HCT116 (cell line): ENCODE results near the gene ACBD4. TPM values are rescaled to one million over a fixed set of nuclear protein-coding genes. Genes with fewer than 3 reads are reported as not detected.

Experiments
- ATAC-seq: fragments of 200-7000 bp; cut with Tn5 transposase; 2 replicates; pipeline ENCODE4 v1.9.1; 2020; ENCODE audit warnings: mild to moderate bottlenecking, moderate library complexity
- BruUV-seq: library from RNA; stranded (reverse); fragments of 400-500 nt; replicated peaks from 2 replicates; lab custom pipeline; 2021; lab: Mats Ljungman, UMichigan
- CTCF ChIA-PET: fragments of 300-600 bp; sonication (Branson Sonifier 250); formaldehyde crosslinking; loops from one replicate; lab custom pipeline; 2021; ENCODE audit warnings: antibody characterized with exemption; lab: Charles Lee
- POLR2A ChIA-PET: fragments of 300-600, 350-600 bp; sonication (Branson Sonifier 250); formaldehyde crosslinking; loops from one replicate; lab custom pipeline; 2021; ENCODE audit warnings: antibody characterized with exemption; lab: Charles Lee
- RAD21 ChIA-PET, 2 experiments: fragments of 300-600 bp; sonication (Branson Sonifier 250); formaldehyde crosslinking; loops; one replicate each; lab custom pipeline; 2023; ENCODE audit warnings: low total read pairs in 2 of 2; ENCODE audit not compliant: uncharacterized antibody in 2 of 2, unreplicated experiment in 2 of 2, low non-redundant PET in 1 of 2; lab: Charles Lee
- DNase-seq: peaks from one replicate; pipeline ENCODE4 v3.0.0-alpha.2; 2010; ENCODE audit warnings: low read depth, low spot score
- H2AFZ ChIP-seq: fragments of 200-600 bp; shearing (Covaris generic), sonication (generic); 2 replicates; pipeline ENCODE4 v1.6.1; 2017; ENCODE audit warnings: low read depth, mixed run types, mixed read lengths, antibody characterized with exemption, low read length; ENCODE audit not compliant: poor library complexity, severe bottlenecking
- H3K27ac ChIP-seq: 2 replicates; pipeline ENCODE4 v1.5.1; 2012; ENCODE audit warnings: low read depth, low read length
- H3K27me3 ChIP-seq: fragments of 200-600 bp; sonication (generic); 2 replicates; pipeline ENCODE4 v1.6.1; 2016; ENCODE audit warnings: mixed run types, low read length, mixed read lengths; ENCODE audit not compliant: insufficient read depth
- H3K36me3 ChIP-seq, 2 experiments: fragments of 200-500 bp in 1 of 2; fragments of 200-600 bp in 1 of 2; sonication (Bioruptor generic) in 1 of 2; sonication (generic) in 1 of 2; 2 replicates each; pipeline versions ENCODE4 v1.5.1 to v1.6.1; 2014 to 2016; ENCODE audit warnings: low read length in 2 of 2, inconsistent platforms in 1 of 2, mixed read lengths in 1 of 2, mixed run types in 1 of 2; ENCODE audit not compliant: insufficient read depth in 2 of 2, control insufficient read depth in 1 of 2
- H3K4me1 ChIP-seq, 2 experiments: fragments of 200-600 bp in 1 of 2; sonication (generic) in 1 of 2; 2 replicates each; pipeline versions ENCODE4 v1.5.1 to v1.6.1; 2012 to 2017; ENCODE audit warnings: low read length in 2 of 2, inconsistent platforms in 1 of 2, mild to moderate bottlenecking in 1 of 2, mixed read lengths in 1 of 2, mixed run types in 1 of 2, moderate library complexity in 1 of 2; ENCODE audit not compliant: insufficient read depth in 2 of 2, control insufficient read depth in 1 of 2
- H3K4me2 ChIP-seq: fragments of 200-600 bp; sonication (generic); 2 replicates; pipeline ENCODE4 v1.6.1; 2017; ENCODE audit warnings: mixed run types, low read length, mixed read lengths
- H3K4me3 ChIP-seq, 2 experiments: fragments of 200-600 bp in 1 of 2; sonication (generic) in 1 of 2; replicated peaks in 1 of 2; 2 replicates each; pipeline ENCODE4 v1.5.1; 2011 to 2016; ENCODE audit warnings: low read length in 2 of 2, control low read depth in 1 of 2, low read depth in 1 of 2, mild to moderate bottlenecking in 1 of 2, mixed read lengths in 1 of 2, mixed run types in 1 of 2
- H3K79me2 ChIP-seq: fragments of 200-600 bp; sonication (generic); 2 replicates; pipeline ENCODE4 v1.6.1; 2017; ENCODE audit warnings: mild to moderate bottlenecking, mixed run types, low read length, moderate library complexity, mixed read lengths; ENCODE audit not compliant: insufficient read depth
- H3K9ac ChIP-seq: fragments of 200-600 bp; sonication (generic); 2 replicates; pipeline ENCODE4 v1.6.1; 2016; ENCODE audit warnings: low read length, mixed read lengths
- H3K9me2 ChIP-seq: fragments of 200-600 bp; sonication (generic), shearing (Covaris generic); 2 replicates; pipeline ENCODE4 v1.6.1; 2017; ENCODE audit warnings: mixed run types, mild to moderate bottlenecking, moderate library complexity; ENCODE audit not compliant: insufficient read depth
- H3K9me3 ChIP-seq, 2 experiments: fragments of 200-500 bp in 1 of 2; fragments of 200-600 bp in 1 of 2; sonication (Bioruptor generic) in 1 of 2; sonication (generic) in 1 of 2; 2 replicates each; pipeline ENCODE4 v1.6.1; 2014 to 2017; ENCODE audit warnings: low read length in 2 of 2, mixed read lengths in 2 of 2, inconsistent platforms in 1 of 2, low read depth in 1 of 2, mild to moderate bottlenecking in 1 of 2, mixed run types in 1 of 2, moderate library complexity in 1 of 2; ENCODE audit not compliant: control insufficient read depth in 1 of 2, insufficient read depth in 1 of 2
- H4K20me1 ChIP-seq: fragments of 200-600 bp; sonication (generic), shearing (Covaris generic); 2 replicates; pipeline ENCODE4 v1.6.1; 2017; ENCODE audit warnings: mixed run types, mild to moderate bottlenecking, moderate library complexity; ENCODE audit not compliant: insufficient read depth
- ATF3 ChIP-seq: IDR thresholded peaks from 2 replicates; pipeline ENCODE4 v1.6.1; 2012
- CBX3 ChIP-seq: IDR thresholded peaks from 2 replicates; pipeline ENCODE4 v1.6.1; 2012; ENCODE audit warnings: low read depth
- ELF1 ChIP-seq: IDR thresholded peaks from 2 replicates; pipeline ENCODE4 v1.6.1; 2012; ENCODE audit warnings: low read depth, borderline replicate concordance
- EZH2phosphoT487 ChIP-seq: fragments of 200-600 bp; IDR thresholded peaks from 2 replicates; pipeline ENCODE4 v1.6.1; 2018; ENCODE audit warnings: antibody characterized with exemption, borderline replicate concordance
- FOSL1 ChIP-seq: IDR thresholded peaks from 2 replicates; pipeline ENCODE4 v1.6.1; 2012; ENCODE audit warnings: low read depth
- JUND ChIP-seq: IDR thresholded peaks from 2 replicates; pipeline ENCODE4 v1.6.1; 2012
- MAX ChIP-seq: IDR thresholded peaks from 2 replicates; pipeline ENCODE4 v1.6.1; 2012
- POLR2AphosphoS5 ChIP-seq: IDR thresholded peaks from 2 replicates; pipeline ENCODE4 v1.6.1; 2011; ENCODE audit warnings: mild to moderate bottlenecking, low read depth, low read length, moderate library complexity
- REST ChIP-seq: IDR thresholded peaks from 2 replicates; pipeline ENCODE4 v1.6.1; 2012; ENCODE audit warnings: low read depth
- TCF7L2 ChIP-seq: IDR thresholded peaks from 2 replicates; pipeline ENCODE4 v1.7.0; 2011; ENCODE audit warnings: borderline replicate concordance, inconsistent platforms; ENCODE audit not compliant: insufficient read depth, insufficient read length; ENCODE audit errors: extremely low read depth
- YY1 ChIP-seq: IDR thresholded peaks from 2 replicates; pipeline ENCODE4 v1.6.1; 2011; ENCODE audit warnings: low read length, low read depth, moderate library complexity, mild to moderate bottlenecking; ENCODE audit not compliant: insufficient replicate concordance; ENCODE audit errors: extremely low read depth
- ZBTB33 ChIP-seq: IDR thresholded peaks from 2 replicates; pipeline ENCODE4 v1.6.1; 2011; ENCODE audit warnings: mild to moderate bottlenecking, low read length, moderate library complexity; ENCODE audit not compliant: insufficient replicate concordance; ENCODE audit errors: extremely low read depth
- ZFX ChIP-seq: fragments of 450-650 bp; IDR thresholded peaks from 2 replicates; pipeline ENCODE4 v1.6.1; 2017
- ZNF274 ChIP-seq: fragments of 200-500 bp; sonication (Bioruptor generic); IDR thresholded peaks from 2 replicates; pipeline ENCODE4 v1.6.1; 2014; ENCODE audit warnings: mild to moderate bottlenecking, low read depth, low read length, inconsistent platforms
- intact Hi-C: fragments of 100-400 bp; cut with micrococcal nuclease; formaldehyde crosslinking; loops from 2 replicates; pipeline ENCODE4 v1.10.0; 2022
- total RNA-seq: library from RNA; stranded (reverse); gene quantifications from one replicate; pipeline ENCODE4 v1.2.1, GENCODE V29; 2021; ENCODE audit not compliant: unreplicated experiment

ACBD4 gene
- total RNA-seq, 1 experiment from 2014 or later = 13.6 TPM

- intact Hi-C loops = no loop called here
- DNase-seq = no peak
- CTCF ChIA-PET = interaction anchor here (1.7 to 5.3 kb wide), 2 partner anchors 14 to 49 kb away, joined by 4 to 21 read pairs; partner anchors contain the start of gene ACBD4
These were observed 48.7 kb downstream of the ACBD4 start for GRCh38 chr17:45184144-45184543.

More at GRCh38 chr17:45184144-45184543, 48.7 kb downstream of the ACBD4 start:
- Histone ChIP-seq H3K79me2 (no peaks in the 10 kb centered on the region), H3K4me2 (peak overlapping the region; percentile 8; the same call in 1 of the 2 replicates), H3K27ac (0 out of 2 replicates have a peak overlapping the region, but pooled peaks have one; percentile 35), H3K4me1 (peaks cover 16 to 18% of the 10 kb centered on the region in 2 experiments), H3K4me3 (no peak overlapping the region), H4K20me1 (no peaks in the 10 kb centered on the region), H2AFZ (no peak overlapping the region), H3K9me2 (no peaks in the 10 kb centered on the region), H3K27me3 (no peaks in the 10 kb centered on the region), H3K36me3 (no peaks in the 10 kb centered on the region), H3K9ac (no peak overlapping the region), H3K9me3 (no peaks in the 10 kb centered on the region)
- ChIA-PET POLR2A (interaction anchor here (1.2 to 1.7 kb wide), 2 partner anchors 8 to 11 kb away, joined by 5 read pairs; no protein-coding TSS in a partner anchor), RAD21 (no interaction called here)
- BruUV-seq = no TSS peak
- ATAC-seq = 0 out of 2 replicates have a peak, but pooled peaks have one; percentile 17
- TF ChIP-seq ZFX (no peak), ZBTB33 (no peak), REST (no peak), CBX3 (no peak), JUND (no peak), POLR2AphosphoS5 (no peak), FOSL1 (no peak), ATF3 (no peak), YY1 (no peak), EZH2phosphoT487 (no peak), ZNF274 (no peak), MAX (no peak), ELF1 (no peak), TCF7L2 (no peak)
